HL-60 (cell line): Measurements from ENCODE around the gene SCYL3.

Experiments
- CTCF ChIP-seq: IDR thresholded peaks from one replicate; pipeline ENCODE4 v1.5.1; 2011; ENCODE audit warnings: low read length, control low read depth, inconsistent platforms; ENCODE audit not compliant: insufficient read depth
- POLR2AphosphoS5 ChIP-seq: IDR thresholded peaks from 2 replicates; pipeline ENCODE4 v1.6.1; 2012; ENCODE audit warnings: low read depth

DNA sequence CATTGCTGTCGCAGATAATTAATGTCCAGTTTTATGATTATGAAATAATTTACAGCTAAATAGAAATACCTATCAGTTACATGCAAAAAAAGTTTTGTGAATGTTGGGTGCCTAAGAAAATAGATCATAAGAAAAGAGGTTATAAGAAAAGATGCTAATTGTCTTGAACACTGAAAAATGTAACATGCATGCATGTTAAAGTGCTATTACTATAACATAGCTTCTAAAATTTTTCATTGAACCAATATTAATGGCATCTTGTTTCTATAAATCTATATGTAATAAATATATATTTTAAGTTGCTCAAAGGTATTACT lies 35.5 kb upstream of the SCYL3 start:
- TF ChIP-seq CTCF (no peak), POLR2AphosphoS5 (no peak)
